LNCAP (cell line): ENCODE results near the gene E2F6.

Experiments used
- TF ChIP-seq, protein P1 (sequence below): fragments of 450-650 bp; IDR thresholded peaks from 2 replicates; pipeline ENCODE4 v1.5.1; 2017; ENCODE audit warnings: mild to moderate bottlenecking

Gene E2F6

DNA sequence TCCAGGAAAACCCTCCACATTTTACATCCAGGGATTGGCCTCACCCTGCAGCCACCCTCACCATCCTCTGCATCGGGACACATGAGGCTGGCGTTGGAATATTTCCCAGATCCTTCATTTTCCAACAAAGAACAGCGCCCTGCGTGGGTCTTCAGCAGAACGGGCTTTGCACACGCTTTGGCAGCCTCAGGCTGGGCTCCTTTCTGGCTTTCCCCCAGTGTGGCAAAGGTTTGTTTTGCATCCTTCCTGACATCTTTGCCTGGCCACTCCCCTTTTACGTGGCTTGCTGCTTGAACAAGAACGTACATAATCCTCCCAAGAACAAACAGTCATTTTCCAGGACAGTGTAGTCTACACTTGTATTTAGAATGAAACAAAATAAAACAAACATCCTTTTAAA lies 42.3 kb upstream of the E2F6 start:
- TF ChIP-seq, protein P1, sequence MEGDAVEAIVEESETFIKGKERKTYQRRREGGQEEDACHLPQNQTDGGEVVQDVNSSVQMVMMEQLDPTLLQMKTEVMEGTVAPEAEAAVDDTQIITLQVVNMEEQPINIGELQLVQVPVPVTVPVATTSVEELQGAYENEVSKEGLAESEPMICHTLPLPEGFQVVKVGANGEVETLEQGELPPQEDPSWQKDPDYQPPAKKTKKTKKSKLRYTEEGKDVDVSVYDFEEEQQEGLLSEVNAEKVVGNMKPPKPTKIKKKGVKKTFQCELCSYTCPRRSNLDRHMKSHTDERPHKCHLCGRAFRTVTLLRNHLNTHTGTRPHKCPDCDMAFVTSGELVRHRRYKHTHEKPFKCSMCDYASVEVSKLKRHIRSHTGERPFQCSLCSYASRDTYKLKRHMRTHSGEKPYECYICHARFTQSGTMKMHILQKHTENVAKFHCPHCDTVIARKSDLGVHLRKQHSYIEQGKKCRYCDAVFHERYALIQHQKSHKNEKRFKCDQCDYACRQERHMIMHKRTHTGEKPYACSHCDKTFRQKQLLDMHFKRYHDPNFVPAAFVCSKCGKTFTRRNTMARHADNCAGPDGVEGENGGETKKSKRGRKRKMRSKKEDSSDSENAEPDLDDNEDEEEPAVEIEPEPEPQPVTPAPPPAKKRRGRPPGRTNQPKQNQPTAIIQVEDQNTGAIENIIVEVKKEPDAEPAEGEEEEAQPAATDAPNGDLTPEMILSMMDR: no peak

DNA sequence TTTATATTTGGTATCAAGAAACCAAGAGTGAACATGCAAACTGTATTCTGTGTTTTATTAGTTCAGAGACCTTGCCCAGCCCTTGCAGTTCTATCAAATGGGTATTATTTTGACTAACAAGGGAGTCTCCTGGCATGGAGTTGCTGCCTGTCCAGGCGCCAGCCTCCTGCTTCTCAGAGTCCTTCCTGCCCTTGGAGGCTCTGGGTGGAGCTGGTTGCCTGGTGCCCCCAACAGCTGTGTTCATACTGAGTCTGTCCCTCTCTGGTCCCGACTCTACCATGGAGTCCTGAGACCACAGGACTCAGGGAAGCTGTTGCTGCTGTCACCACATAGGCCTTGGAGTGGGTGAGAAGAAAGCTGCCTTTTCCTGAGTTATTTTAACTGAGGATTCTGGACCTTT lies 41.6 kb upstream of the E2F6 start:
- TF ChIP-seq, protein P1: no peak

DNA sequence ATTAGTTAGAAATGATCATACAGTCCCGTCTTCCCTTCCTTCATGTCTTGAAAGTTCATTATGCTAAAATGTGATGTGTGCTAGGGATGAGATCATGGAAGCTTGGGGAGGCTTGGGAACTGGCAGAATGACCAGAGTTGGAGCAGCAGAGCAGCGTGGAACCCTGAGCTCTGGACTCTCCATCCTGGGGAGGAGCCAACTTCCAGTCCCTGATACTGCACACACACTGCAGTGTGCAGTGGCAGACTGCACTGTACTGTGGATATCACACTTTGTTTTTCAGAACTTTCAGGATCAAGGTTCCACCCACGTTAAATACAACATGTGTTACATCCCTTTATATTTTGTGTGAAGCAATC lies 40.6 kb upstream of the E2F6 start:
- TF ChIP-seq, protein P1: no peak

DNA sequence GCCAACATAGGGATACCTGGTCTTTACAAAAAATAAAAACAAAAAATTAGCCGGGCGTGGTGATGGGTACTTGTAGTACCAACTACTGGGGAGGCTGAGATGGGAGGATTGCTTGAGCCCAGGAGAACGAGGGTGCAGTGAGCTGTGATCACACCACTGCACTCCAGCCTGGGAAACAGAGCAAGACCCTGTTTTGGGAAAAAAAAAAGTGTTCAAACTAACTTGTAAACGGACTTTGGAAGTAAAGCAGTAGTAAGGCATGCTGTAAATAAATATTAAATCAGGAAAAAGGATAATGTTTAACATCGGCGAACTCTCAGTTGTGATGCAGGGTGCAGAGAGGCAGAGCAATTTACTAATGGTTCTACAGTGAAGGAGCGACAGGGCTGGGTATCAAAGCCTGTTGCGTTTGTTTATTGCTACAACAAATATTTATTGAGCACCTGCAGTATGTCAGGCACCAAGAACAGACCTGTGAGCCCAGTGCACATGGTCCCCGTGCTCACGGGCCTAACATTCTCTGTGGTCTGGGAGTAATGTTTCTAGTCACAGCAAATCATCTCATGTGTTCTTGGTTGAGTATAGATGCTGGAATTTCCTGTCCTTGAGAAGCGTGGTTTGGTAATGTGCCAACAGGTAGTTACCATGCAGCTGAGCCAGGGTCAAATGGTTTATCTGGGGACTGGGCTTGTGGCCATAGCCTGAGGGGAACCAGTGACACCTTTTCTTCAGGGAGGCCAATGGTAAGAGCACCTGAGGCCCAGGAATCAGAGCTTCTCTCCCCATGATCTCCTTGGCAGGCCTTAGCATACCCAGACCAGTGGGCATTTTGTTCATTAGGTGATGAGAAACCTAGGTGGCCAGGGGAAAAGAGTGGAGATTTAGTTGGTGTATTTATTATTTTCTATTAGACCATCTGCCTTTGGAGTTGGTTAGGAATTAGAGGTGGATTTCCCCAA lies 40.0 kb upstream of the E2F6 start:
- TF ChIP-seq, protein P1: no peak

DNA sequence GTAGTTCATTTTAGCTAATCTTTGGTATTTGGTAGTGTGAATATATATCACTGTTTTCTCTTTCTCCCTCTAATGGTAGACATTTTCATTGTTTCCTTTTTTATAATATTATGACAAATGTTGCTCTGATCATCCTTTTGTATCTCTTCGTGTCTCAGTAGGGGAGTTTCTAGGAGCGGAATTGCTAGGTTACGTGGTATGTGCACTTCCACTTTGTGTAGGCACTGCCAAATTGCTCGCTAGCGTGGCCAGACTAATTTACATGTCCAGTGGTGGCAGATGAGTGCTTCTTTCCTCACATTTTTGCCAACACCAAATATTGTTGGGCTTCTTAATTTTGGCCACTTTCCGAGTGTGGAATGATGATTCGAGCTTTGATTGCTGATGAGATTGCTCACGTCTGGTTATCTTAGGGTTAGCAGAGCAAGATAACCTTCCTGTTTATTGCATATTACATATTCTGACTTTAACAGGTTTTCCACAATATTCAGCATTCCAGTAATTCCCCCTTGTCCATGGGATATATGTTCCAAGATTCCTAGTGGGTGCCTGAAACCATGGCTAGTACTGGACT lies 37.5 kb upstream of the E2F6 start:
- TF ChIP-seq, protein P1: no peak

DNA sequence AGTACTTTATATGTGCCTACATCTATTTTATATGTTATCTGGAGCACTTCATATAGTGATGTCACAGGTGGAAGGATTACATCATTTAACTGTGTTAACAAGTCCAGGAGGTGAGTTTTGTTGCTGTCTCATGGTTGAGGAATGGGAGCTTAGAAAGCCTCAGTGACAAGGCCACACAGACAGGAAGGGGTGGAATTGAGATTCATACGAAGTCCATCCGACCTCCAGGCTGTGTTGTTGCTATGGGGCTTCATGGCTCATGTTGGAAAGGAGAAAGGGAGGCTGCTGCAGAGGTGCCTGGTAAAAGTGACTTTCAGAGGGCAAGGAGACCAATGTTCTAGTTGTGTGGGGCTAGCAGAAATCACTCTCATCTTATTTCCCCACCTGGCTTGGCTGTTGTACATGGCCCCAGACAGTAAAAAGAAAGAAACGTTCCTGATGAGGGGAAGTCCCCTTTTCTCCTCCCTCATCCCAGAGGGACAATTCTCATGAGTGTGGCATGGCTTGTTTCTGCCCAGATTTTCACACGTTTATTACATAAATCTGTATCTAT lies 36.9 kb upstream of the E2F6 start:
- TF ChIP-seq, protein P1: no peak

DNA sequence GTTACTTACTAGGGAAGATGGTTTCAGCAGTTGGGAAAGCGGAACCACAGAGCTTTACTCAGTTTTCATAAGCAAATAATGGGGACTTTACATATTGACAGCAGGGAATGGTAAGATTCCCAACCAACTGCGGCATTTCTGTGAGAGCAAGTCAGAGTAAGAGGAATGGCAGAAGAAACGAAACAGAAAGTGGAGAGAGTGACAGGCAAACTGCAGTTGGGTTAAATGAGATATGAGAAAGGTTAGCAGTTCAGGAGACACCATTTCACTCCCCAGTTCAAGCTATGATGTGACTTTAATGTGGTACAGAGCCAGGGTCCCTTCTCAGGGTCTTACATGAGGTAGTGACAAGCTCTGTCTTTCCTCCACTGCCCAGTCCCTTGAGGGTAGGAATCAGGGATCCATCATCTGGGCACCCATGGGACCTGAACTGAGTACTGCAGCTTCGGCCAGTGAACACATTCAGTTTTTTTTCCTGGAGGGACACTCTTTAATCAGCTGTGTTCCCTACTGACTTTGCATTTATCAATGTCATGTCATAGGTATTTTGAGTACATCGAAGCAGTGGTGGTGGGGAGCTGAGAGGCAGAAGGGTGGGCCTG lies 34.8 kb upstream of the E2F6 start:
- TF ChIP-seq, protein P1: no peak
